GM12878 (cell line): Measurements from ENCODE around the gene PLCB4.

Source experiments
- CREM ChIP-seq: IDR thresholded peaks from 2 replicates; pipeline ENCODE4 v1.6.1; 2014; ENCODE audit warnings: antibody characterized with exemption, low read depth
- CTCF ChIP-seq, 3 experiments: IDR thresholded peaks in 2 of 3; conservative IDR thresholded peaks in 1 of 3; 2 replicates each; pipeline ENCODE4 v1.5.1; 2011; ENCODE audit warnings: low read depth in 3 of 3, low read length in 3 of 3, mild to moderate bottlenecking in 3 of 3, control low read depth in 2 of 3, moderate library complexity in 2 of 3, inconsistent platforms in 1 of 3, mixed read lengths in 1 of 3; ENCODE audit not compliant: control insufficient read depth in 2 of 3, insufficient read depth in 1 of 3; ENCODE audit errors: extremely low read depth in 1 of 3
- EZH2 ChIP-seq: IDR thresholded peaks from 2 replicates; pipeline ENCODE4 v1.6.1; 2012; ENCODE audit warnings: low read depth, mild to moderate bottlenecking, control low read depth, inconsistent platforms, low read length, borderline replicate concordance; ENCODE audit not compliant: control insufficient read depth
- FOXM1 ChIP-seq: IDR thresholded peaks from 2 replicates; pipeline ENCODE4 v1.6.1; 2012; ENCODE audit warnings: low read depth, mild to moderate bottlenecking, inconsistent platforms, low read length, moderate library complexity
- JUNB ChIP-seq: IDR thresholded peaks from 2 replicates; pipeline ENCODE4 v1.6.1; 2016; ENCODE audit warnings: antibody characterized with exemption, mild to moderate bottlenecking
- MXI1 ChIP-seq: fragments of 150-350 bp; IDR thresholded peaks from 2 replicates; pipeline ENCODE4 v1.6.1; 2011; ENCODE audit warnings: low read depth, mild to moderate bottlenecking, inconsistent platforms, low read length, improper control_type of control experiment
- POLR2A ChIP-seq: IDR thresholded peaks from 2 replicates; pipeline ENCODE4 v1.6.1; 2011; ENCODE audit warnings: low read depth, mild to moderate bottlenecking, low read length
- POLR2AphosphoS5 ChIP-seq: IDR thresholded peaks from 2 replicates; pipeline ENCODE4 v1.6.1; 2011; ENCODE audit warnings: mild to moderate bottlenecking, low read length, inconsistent platforms
- SMC3 ChIP-seq: IDR thresholded peaks from 2 replicates; pipeline ENCODE4 v1.6.1; 2011; ENCODE audit warnings: low read length, improper control_type of control experiment, borderline replicate concordance
- SP1 ChIP-seq: IDR thresholded peaks from one replicate; pipeline ENCODE4 v1.6.1; 2011; ENCODE audit warnings: low read depth, low read length
- SRF ChIP-seq, 2 experiments: IDR thresholded peaks; 2 replicates each; pipeline ENCODE4 v1.6.1; 2011; ENCODE audit warnings: low read depth in 2 of 2, low read length in 2 of 2, mild to moderate bottlenecking in 1 of 2, moderate library complexity in 1 of 2
- ZBTB11 ChIP-seq: fragments of 450-650 bp; formaldehyde crosslinking; IDR thresholded peaks from 2 replicates; pipeline ENCODE4 v1.5.0; 2022; ENCODE audit warnings: mild to moderate bottlenecking, missing genetic modification characterization
- ZNF384 ChIP-seq: IDR thresholded peaks from 2 replicates; pipeline ENCODE4 v1.6.1; 2012; ENCODE audit warnings: low read depth, mild to moderate bottlenecking, low read length, improper control_type of control experiment, borderline replicate concordance
- ZNF592 ChIP-seq: fragments of 450-650 bp; IDR thresholded peaks from 2 replicates; pipeline ENCODE4 v1.6.1; 2017; ENCODE audit warnings: mild to moderate bottlenecking, moderate library complexity

- TF ChIP-seq SP1 (no peak), POLR2AphosphoS5 (no peak), POLR2A (no peak), ZNF592 (no peak), CTCF (IDR thresholded peaks at IDR 0.05 in 2 of 3, conservative IDR thresholded peaks at IDR 0.05 in 1 of 3; ENCODE audit: control insufficient read depth in 2 of 3, extremely low read depth in 1 of 3, insufficient read depth in 1 of 3, low read depth in 3 of 3, low read length in 3 of 3) (no peak), FOXM1 (no peak), SRF (IDR thresholded peaks at IDR 0.05; ENCODE audit: low read depth in 2 of 2, low read length in 2 of 2) (no peak), CREM (no peak), SMC3 (no peak), ZNF384 (no peak), JUNB (no peak), MXI1 (no peak), EZH2 (no peak), ZBTB11 (CRISPR knock-in tag) (no peak)
These were observed 430.4 kb downstream of the PLCB4 start for GRCh38 chr20:9499126-9499899.
